DMS53 treated with DMSO at 0.1 percent for 48 hours (cell line): ENCODE data around the gene CYP1B1.
"Not testable (repeated sequence)": the region's sequence is repeated elsewhere in the genome, so short reads cannot be mapped to it uniquely, and the experiment has no call there.

Experiments
- DNase-seq: peaks from one replicate; lab custom pipeline; 2025; ENCODE audit not compliant: unreplicated experiment; lab: John Stamatoyannopoulos, UW

Gene CYP1B1

GRCh38 chr2:38099099-38100028, 23.4 kb upstream of the CYP1B1 start:
- DNase-seq = no peak

GRCh38 chr2:38098421-38099098, 22.6 kb upstream of the CYP1B1 start:
- DNase-seq = no peak

- no peak for DNase-seq
Measured at GRCh38 chr2:38097988-38098385, 22.0 kb upstream of the CYP1B1 start.

GRCh38 chr2:38097258-38097987, 21.5 kb upstream of the CYP1B1 start:
- no peak for DNase-seq

DNA sequence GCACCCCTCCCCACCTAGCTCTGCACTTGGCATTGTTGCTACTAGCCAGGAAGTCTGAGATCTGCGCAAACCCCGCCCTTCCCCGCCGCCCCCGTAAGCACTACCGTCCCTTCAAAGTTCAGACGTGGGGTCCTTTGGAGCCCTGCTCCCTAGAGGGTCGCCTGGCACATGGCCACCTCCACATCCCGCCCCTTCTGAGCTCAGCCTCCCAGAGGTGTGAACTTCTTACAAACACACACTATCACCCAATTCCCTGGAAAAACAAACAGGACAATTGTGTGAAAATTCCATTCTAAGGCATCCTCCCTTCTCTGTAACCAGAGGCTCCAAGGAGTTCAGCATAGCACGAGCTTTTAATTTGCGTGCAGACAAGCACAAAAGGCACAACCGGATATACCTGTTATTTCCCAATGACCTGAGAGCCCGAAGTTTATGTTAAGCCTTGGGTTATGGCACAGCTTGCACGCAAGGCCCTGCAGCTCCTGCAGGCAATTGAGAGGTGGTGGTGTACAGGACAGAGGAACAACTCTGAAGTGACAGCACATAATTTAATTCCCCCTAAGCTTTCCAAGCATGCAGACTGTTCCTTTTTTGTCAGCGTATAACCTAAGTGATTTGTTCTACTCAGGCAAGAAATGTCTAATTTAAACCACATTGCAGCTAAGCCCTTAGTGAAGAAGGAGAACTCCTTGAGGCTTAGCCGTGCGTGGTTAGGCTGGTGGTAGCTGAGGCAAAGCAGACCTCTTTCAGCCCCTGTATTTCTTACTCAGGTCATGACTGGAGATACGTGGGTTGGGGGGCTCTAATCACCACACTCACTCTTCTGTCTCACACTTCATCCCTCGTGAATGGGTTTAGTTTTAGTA, 20.3 kb upstream of the CYP1B1 start:
- DNase-seq = no peak

- no peak for DNase-seq
Measured at GRCh38 chr2:38095079-38095995, 19.4 kb upstream of the CYP1B1 start.

DNA sequence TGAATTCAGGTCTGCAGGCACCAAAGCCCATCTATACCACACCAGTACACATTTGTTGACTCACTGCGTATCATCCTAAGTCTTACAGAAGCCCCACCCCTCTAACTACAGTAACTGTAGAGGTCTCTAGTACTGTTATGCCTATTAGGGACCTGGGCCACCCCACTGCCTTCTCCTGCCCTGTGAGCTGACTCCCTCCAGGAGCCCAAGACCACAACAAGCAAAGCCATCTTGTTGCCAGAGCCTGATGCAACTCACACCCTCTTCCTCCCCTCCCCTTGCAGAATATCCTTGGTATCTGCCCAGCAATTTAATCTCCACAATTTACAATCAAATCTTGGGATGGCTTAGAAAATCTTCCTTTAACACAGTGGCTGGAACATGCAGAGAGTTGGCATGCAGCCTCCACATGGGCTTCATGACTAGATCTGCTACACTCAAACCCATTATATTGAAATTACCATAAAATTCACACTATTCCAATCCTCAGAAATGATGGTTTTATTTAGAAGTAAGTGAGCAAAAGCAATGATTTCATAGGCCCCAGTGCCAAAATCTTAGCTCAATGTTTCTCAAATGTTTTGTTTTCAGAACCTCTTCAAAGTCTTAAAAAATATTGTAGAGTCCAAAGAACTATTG, 17.7 kb upstream of the CYP1B1 start:
- DNase-seq = no peak

DNA sequence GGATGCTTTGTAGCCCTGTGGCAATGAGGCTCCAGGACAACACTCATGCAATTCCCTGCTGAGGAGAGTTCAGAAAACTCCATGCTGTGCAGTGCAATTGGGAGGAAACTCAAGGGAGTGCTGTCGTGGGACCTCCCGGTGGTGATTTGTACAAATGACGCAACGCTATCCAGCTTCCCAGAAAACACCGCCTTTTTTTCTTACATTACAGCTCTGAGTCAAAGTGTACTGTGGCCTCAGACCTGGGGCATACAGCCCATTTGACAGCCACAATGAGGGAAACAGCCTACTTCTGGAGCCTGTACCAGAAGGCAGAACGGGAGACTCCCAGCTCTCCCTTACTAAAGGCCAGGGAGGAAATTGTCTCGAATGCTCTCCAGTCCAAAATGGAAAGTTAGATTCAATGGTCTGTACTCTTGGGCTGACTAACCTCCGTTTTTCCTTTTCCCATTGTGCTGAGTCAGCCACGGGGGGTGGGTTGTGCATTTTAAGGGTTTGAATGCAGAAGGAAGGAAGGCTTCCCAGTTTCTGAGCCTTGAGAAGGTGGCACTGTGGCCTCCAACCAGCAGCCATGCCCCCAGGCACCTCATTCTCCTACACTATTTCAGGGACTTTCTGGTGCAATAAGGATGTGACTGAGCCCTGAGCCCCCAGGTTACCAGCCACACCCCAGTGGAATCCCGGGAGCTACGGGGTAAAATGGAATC, 16.4 kb upstream of the CYP1B1 start:
- DNase-seq = no peak

DNA sequence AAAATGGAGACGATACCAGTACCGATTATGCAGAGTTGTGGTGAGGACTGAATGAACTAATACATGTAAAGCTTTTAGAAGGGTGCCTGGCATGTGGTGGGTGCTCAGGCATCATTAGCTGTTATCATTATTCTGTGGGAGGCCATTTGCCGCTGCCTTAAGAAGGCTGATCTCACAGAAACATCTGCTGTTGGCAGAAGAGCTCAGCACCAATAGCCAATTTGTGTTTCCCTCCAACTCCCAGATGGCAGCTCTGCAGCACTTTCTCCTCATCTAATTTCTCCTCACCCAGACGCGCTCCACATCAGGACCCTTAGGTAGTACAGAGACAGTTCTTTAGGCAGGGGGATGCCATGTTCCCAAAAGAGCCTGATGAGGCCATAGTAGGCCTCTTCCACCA, 15.8 kb upstream of the CYP1B1 start:
- no peak for DNase-seq

GRCh38 chr2:38090928-38091327, 15.0 kb upstream of the CYP1B1 start:
- DNase-seq = no peak

- not testable (repeated sequence) for DNase-seq
Measured at GRCh38 chr2:38090212-38090611, 14.3 kb upstream of the CYP1B1 start.

GRCh38 chr2:38085998-38086698, 10.2 kb upstream of the CYP1B1 start:
- DNase-seq = not testable (repeated sequence)

DNA sequence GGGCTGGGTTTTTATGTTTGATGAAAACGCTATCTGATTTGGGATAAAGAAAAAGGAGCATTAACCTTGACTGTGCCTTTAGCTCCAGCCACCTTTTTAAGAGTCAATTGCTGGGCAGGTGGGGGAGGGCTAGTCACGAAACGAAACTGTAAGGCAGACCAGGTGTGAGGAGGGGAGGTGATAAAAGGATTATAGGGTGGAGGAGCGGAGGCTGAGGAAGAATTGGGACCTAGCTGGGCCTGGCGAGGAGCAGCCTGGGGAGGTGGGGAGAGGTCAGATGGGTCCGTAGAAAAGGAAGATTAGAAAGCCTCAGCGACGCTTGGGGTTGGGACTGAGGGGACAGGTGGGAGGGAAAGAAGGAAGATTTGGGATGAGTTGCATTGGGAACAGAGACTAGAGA, 8.6 kb upstream of the CYP1B1 start:
- DNase-seq = not testable (repeated sequence)

DNA sequence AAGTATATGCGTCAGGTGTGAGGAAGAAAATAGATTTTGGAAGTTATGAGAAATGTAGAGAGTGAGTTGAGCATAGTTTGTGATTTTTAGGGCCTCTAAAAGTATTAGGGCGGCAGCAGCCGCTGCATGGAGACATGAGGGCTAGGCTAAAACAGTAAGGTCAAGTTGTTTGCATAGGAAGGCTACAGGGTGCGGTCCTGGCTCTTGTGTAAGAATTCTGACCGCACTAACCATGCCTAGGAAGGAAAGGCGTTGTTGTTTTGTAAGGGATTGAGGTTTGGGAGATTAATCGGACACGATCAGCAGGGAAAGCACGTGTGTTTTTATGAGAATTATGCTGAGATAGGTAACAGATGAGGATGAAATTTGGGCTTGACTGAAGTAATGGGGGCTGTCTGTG, 6.8 kb upstream of the CYP1B1 start:
- DNase-seq = not testable (repeated sequence)

DNA sequence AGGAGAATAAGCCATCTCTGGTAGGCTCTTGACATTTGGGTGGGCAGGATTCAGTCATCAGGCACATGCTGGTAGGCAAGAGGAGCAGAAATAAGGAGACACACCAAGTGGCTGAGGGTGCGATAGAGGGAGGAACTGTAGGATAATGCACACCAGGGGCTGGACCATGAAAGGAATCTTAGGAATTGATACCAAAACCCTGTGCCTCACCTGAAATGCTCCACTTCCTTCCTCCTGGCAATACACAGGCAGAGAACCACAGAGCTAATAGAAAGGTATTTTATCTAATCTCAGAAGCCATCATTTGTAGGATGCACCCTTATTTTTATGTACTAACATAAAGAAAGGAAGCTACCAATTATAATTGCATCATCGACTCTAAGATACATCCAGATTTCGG, 4.4 kb upstream of the CYP1B1 start:
- DNase-seq = no peak

- DNase-seq = no peak
Measured at GRCh38 chr2:38079116-38080052, 3.4 kb upstream of the CYP1B1 start.

- no peak for DNase-seq
Measured at GRCh38 chr2:38077431-38077769, 1.4 kb upstream of the CYP1B1 start.
